IPS DF 4.7 (cell line): Measurements from ENCODE around the gene SMYD5.

ENCODE experiments used
- DNase-seq: peaks from one replicate; pipeline ENCODE4 v3.0.0-alpha.2; 2013; ENCODE audit warnings: low spot score; ENCODE audit errors: extremely low read depth

The SMYD5 gene

DNA sequence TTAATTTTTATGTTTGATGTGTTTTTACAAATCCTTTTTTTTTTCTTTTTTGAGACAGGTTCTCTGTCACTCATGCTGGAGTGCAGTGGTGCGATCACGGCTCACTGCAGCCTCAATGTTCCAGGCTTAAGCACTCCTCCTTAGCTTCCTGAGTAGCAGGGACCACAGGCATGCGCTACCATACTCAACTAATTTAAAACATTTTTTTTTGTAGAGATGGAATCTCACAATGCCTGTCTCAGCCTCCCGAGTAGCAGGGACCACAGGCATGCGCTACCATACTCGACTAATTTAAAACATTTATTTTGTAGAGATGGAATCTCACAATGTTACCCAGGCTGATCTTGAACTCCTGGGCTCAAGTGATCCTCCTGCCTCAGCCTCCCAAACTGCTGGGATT lies 8.4 kb upstream of the SMYD5 start:
- DNase-seq: no peak

DNA sequence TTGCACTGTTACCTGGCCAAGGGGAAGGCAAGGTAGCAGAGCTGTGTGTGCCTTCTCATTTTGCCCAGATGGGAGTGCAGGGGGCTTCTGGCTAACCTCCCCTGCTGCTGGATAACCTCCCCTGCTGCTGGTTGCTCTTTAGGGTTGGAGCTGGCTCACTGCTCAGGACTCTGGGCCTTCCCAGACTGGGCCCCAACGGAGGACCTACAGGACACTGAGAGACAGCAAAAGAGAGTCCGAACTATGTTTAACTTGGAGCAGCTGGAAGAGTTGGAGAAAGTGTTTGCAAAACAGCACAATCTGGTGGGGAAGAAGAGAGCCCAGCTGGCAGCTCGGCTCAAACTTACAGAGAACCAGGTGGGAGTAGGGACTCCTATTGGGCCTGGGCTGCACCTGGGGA lies 5.8 kb upstream of the SMYD5 start:
- no peak for DNase-seq

DNA sequence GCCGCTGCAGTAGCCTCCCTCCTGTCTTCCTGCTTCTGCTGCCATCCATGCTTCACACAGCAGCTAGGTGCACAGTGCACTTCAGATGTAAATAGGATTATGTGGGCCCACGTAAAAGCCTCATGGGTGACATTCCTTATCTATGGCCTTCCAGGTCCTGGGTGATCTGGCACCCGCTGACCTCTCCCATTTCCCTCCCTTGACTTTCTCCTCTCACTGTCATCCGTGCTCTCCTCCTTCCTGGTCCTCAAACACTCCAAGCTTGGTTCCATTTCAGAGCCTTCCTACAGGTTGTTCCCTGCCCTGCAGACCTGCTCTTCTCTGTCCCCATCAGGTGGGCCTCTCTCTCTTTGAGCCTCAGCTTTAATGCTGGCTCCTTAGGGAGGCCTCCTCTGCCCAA lies 4.0 kb upstream of the SMYD5 start:
- DNase-seq: no peak

DNA sequence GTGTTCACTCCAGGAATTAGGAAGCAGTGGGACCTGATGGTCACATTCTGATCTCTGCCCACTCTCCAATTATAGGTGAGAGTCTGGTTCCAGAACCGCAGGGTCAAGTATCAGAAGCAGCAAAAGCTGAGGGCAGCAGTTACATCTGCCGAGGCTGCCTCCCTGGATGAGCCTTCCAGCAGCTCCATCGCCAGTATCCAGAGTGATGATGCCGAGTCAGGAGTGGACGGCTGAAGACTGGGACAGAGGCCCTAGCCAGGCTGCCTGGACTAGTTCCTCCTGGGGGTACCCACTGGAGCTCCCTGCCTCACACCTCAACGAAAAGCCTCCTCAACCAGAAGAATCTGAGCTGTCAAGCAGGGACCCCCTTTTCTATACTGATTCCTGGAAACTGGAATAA lies 3.3 kb upstream of the SMYD5 start:
- no peak for DNase-seq

DNA sequence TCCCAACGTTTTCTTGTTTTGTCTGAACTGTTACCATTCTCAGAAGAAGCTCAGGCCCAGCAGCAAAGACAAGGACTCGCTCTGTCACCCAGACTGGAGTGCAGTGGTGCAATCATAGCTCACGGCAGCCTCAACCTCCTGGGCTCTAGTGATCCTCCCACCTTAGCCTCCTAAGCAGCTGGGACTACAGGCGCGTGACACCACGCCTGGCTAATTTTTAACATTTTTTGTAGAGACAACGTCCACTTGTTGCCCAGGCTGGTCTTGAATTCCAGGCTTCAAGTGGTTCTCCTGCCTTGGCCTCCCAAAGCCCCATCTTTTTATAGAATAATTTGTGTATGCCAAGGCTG lies 2.0 kb upstream of the SMYD5 start:
- DNase-seq: no peak

DNA sequence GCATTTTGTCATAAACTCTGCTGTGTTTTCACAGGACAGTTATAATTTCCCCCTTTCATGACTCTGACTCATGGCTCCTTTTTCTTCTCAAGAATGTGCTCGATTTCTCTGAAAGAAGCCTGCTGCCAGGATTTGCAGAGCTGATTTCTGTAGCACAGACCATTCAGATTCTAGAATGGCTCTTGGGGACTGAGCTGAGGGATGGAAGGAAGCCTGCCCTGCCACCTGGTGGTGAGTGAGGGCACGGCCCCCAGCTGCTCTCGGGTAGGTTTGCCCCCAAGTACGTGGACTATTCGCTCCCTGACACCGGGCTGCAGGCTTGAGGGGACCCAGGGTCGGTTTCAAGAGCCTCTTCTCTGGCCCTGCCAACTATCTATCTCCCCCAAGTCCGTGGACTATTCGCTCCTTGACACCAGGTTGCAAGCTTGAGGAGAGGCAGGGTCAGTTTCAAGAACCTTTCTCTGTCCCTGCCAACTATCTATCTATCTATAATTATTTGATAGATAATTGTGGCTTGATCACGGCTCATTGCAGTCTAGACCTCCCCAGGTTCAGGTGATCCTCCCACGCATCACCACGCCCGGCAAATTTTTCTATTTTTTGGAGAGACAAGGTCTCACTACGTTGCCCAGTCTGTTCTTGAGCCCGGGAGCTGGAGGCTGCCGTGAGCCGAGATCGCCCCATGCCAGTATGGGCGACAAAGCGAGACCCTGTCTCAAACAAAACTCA lies 1.4 kb upstream of the SMYD5 start:
- no peak for DNase-seq

DNA sequence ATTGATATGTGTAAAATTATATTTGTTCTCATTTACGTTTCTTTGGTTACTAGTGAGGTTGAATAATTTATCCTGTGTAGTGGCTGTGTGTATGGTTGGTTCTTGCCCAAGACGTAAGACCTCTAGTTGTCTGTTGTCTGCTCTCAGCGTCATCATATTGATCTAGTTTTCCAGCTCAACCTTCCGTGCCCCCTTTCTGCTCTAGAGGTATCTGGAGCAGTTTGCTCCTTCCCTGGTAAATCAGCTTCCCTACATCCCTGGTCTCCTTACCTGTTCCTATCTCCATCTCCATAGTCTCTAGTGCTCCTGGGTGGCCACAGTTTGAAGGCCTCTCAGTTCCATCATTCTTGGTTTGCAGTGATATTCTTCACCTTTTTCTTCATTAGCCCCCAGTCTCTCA lies 1.2 kb downstream of the SMYD5 start:
- no peak for DNase-seq

DNA sequence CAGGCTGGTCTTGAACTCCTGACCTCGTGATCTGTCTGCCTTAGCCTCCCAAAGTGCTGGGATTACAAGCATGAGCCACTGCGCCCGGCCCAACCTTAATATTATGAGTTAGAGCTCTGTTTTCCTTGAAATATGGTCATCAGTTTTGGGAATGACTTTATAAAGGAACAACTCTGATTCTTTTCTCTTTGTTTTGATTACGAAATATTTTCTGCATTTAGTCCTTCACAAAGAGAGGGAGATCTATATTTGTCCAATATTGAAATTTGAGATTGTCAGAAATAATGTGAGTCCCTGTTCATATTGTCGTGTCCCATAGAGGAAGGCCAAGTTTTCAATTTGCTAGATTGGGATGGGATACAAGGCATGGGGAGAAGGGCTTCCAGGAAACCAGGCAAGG lies 3.1 kb downstream of the SMYD5 start:
- DNase-seq: no peak

DNA sequence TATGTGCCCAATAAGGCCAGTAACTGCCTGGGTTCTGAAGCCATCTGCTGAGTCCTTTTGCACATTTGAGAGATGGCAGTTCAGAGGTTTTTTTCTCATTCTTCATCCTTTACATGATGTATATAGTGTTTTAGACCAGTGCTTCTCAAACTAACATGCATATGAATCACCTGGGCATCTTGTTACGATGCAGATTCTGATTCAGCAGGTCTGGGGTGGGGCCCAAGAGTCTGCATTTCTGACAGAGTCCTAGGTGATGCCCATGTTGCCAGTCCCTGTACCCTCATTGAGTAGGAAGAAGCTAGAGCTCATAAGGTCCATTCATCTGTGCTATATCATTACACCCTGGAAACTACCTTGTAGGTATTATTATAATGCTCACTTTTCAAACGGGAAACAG lies 3.8 kb downstream of the SMYD5 start:
- no peak for DNase-seq

DNA sequence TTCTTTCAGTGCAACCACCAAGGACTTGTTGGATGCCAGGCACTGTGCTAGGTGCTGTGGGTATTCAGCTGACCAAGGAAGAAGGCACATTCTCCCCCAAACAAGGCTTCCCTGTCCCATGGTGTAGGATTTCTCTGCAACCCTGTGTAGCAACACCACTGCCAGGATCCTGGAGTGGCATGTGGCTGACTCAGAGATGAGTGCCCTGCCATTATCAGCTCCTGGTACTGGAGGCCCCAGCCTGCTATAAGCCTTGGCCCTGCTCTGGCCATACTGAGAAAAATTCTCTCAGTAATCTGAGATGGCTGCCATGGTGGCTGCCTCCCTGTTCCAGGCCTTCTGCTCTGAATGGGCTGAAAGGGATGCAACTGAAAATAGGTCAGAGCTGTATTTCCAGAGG lies 4.3 kb downstream of the SMYD5 start:
- DNase-seq: no peak

DNA sequence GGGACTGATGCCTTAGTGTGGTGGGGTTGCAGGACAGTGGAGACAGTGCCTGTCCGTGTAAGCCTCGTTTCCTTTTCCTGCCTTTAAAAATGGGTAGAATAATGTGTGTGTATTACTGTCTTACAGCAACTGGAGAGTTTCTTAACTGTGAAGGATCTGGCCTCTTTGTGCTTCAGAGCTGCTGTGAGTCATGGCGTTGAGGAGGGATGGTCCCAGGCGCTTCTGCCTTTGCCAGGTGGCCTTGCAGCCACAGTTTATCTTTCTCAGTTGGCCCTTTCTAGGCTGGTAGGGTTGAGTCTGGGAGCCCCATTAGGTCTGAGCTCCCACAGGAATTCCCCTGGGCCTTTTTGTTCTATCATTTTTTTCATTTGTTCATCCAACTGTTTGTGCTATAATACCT lies 9.8 kb downstream of the SMYD5 start:
- no peak for DNase-seq

DNA sequence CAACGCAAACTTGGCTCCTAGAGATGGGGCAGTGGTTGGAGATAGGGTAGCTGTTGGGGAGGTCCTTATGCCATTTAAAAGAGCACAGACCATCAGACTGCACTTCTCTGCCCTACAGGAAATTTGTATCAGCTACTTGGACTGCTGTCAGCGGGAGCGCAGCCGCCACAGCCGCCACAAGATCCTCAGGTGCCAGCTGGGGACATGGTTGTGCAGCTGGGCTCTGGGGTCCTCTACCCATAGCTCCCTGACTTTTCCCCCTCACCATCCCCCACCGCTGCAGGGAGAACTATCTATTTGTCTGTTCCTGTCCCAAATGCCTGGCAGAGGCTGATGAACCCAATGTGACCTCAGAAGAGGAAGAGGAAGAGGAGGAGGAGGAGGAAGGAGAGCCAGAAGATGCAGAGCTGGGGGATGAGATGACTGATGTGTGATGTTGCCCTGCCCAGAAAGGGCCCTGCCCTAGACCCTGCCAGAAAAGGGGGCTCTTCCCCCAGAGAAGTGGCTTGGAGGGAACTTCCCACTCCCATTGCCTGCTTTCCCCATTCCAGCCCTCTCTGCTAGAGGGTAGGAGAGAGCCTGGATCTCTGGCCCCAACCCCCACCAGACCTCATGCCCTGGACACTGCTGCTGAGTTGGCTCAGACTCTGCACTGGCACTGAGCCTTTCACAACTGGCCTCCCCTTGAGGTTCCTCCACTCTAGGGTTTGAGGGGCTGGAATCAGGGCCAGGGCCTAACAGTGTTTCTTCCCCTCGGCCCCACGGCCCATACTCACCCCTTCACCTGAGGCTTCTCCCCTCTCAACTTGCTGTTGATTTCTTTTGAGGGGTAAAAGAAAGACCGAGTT lies 11.7 kb downstream of the SMYD5 start:
- DNase-seq: no peak

DNA sequence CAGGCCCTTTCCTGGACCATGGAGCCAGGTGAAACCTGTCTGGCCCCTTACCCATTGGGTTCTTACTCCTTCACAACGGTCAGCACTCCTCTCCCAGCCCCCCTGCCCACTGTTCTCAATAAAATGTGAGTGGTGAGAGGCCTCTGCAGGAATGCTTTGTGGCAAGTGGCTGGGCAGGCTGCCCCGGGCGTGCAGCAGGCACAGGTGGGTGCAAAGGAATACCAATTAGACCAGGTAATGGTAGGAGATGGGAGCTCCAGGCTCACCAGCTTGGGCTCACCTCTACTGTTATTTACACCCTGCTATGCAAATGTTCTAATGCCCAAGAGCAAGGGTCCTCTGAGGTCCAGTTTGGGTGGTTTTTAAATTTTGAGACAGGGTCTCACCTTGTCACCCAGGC lies 13.0 kb downstream of the SMYD5 start:
- no peak for DNase-seq

DNA sequence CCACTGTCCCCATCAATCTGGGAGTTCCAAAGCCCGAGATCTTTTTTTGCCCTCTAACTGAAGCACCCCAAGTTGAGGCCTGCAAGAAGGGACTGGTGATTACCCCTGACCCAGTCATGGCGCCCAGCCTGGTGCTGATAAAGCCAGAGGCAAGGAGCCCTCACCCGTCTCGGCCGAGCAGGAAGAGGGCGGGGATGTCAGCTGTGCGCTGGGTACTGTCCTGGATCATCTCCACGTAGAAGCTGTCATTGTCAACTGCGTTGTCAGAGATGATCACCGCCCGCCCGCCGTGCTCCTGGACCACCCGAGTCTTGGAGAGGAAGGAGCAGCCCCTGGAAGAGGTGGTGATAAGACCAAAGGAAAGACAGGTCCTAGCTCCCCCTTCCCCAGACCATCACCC lies 14.6 kb downstream of the SMYD5 start:
- DNase-seq: no peak

DNA sequence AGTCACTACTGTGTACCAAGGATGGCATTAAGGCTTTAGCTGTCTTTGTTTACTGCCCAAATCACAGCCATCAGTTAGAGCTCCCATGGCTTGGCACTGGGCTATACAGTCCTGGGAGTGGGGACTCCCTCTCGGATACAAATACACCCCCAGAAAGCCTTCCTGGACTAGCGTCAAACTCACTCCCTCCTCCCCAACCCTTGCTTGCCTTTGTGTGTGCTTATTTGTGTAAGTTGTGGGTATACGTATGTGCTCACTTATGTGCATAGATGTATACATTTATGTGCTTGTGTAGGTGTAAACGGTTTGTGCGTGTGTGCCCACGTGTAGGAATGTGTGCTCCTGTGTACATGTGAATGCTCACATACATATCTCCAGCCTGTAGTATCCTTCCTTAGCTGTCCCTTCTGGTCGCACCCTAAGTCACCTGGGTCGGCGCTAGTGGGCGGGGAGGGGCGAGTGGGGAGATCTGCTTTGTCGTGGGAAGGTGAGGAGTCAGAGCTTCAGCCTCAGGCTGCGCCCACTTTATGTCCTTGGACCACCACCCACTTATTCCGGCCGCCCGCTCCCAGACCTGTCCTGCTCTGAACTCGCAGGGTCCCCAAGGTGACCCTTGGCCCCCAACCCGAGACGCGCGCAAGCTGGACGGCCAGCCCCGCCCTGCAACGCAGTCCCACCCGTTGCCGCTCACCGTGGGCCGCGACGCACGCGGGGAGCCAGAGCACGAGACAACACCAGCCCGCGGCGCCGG lies 18.5 kb downstream of the SMYD5 start:
- no peak for DNase-seq

DNA sequence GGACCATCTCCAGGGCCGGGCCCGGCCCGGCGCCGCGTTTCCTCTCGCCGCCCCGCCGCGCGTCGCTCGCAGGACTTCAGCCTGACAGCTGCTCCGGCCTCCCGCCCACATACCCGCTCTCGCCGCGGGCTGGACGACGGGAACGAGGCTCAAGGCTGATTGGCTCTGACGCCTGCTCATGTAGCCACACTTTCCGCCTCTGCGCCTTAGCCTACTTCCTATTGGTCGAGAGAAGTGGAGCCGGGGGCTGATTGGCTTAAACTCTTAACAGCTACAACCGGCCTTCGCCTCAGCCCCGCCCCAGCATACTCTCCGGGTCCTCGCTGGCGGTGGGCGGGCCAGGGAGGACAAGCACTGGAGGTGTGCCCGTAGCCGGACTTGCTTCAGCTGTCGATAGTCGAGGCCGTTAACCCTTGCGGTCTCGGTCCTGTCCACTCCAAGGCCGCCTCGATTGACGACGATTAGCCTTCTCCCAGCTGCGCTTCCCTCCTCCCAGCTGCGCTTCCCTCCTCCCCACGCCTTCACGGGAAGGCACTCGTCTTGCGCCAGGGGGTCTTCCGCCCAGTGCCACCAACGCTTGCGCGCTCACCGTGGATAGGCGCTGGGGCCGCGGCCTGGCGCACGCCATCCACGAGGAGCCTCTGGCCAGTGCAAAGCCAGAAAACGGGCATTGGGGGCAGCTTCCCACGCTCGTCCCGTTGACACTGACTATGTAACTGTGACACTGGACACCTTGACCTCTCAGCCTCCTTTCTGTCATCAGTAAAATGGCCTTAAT lies 19.3 kb downstream of the SMYD5 start, which contains the start of gene PRADC1:
TSS of gene PRADC1 (minus strand) at position 86 of the 778 bp plus-strand sequence. CDS start at position 7, 79 bp downstream.
- peak; percentile 100 for DNase-seq

DNA sequence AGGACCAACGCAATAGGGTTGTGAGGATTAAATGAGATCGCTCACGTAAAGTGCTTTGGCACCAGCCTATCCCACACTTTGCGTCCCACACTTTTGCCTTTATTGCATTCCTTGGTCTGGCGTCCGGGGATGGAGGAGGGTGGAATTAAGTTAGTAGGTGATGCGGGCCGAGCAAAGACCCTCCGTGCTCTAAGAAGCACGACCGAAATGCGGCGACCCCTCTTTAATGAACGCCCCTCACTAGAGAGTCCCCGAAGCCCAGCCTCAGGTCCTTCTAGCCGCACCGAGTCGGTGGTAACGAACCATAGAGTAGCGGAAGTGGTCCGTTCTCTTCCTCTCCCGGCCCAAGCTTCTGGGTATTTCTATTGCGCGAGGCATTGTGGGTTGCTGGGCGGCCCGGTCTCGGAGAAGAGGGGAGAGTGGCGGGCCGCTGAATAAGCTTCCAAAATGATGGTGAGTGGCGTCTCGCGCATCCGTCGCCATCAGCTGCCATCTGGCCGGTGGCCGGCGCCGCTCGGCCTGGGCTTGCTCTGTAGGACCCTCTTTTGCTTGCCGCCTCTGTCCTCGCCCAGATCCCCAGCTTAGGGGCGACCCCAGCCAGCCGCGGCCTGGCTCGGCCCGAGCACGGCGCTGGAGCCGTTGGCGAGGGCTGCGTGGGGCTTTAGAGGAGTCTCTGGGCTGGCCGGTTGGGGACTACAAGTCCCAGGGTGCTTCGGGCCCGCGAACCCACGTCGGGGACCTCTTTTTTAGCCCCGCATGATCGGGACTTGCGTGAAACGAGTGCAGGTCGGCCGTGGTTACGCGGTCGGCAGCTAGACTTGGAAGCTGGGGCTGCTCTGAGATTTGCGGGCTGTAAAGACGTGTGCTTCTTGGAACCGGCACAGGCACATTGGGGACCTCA lies 20.1 kb downstream of the SMYD5 start, which contains the start of gene CCT7:
TSS of gene CCT7 (plus strand) at position 377 of the 901 bp plus-strand sequence. CDS start at position 448, 71 bp downstream.
- DNase-seq: no peak

DNA sequence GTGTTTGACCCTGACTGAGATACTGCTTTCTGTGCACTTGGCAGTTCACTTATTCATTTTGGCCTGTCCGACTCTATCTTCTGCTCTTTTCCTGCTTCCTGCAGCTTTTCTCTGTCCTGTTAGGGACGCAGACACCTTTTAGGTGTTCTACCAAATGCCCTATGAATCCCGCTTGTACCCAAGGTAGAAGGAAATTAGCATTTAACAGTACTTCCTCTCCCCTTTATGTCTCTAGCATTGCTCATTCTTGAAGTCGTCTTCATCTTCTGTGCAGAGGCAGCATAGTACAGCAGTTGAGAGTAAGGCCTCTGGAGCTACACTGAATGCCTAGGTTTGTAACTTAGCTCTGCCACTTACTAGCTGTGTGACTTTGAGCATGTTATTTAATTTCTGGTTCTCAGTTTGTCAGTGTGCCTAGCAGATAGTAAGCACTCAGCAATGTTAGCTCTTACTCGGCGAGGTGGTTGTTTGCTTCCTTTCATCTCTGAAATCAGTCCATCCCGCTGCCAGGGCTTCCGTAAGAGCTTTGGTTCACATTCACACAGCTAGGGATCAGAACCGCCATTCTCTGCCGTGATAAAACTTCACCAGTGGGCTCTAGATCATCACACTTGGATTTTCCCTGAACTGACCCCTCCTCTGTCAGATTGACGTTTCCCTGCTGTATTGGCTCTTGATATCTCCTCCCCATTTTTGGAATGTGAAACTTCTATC lies 21.4 kb downstream of the SMYD5 start:
- no peak for DNase-seq

DNA sequence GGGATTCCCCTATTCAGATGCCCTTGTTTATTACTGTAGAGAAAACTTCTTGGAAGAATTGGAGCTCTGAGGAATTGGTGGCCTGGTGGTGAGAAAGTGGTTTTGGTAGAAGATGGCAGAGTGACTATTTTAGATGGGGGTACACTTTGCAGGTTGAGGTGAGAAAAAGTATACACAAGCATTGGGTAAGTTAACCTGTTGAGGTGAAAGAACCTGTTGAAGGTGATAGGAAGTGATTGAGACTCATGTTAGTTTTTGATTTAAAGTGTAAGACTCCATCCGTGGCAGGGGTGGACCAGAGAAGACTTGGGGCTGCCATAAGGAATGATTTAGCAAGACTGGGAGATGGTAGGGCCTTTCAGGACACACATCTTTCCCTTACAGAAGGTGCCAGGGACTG lies 23.1 kb downstream of the SMYD5 start:
- DNase-seq: no peak

DNA sequence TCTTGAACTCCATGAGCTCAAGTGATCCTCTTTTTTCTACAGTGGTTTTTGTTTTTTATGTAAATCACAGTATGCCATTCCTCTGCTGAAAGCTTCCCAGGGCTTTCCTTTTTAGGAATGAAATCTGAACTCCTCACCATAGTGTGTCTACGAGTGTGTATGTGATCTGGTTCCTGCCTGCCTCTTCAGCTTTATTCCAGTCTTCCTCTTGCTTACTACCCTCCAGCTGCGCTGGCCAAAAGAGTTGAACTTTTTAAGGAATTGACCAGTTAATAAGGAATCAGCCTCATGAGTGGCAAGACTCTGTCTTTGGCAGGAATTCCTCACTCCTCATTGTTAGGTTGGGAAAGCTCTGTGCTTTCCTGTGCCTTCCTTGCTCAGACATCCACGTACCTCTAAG lies 24.1 kb downstream of the SMYD5 start:
- DNase-seq: no peak
